CD4-positive, alpha-beta T cell treated with Interleukin-10 for 1 hour (primary cell): ENCODE data around the gene PIEZO2.

Source experiments
- DNase-seq: peaks from one replicate; pipeline ENCODE4 v3.0.0-alpha.2; 2020

The PIEZO2 gene

GRCh38 chr18:10718809-10719208, 430.6 kb downstream of the PIEZO2 start:
- DNase-seq = no peak

GRCh38 chr18:10715791-10716190, 433.6 kb downstream of the PIEZO2 start:
- no peak for DNase-seq

- no peak for DNase-seq
These were observed 436.0 kb downstream of the PIEZO2 start for GRCh38 chr18:10713409-10713808.

- DNase-seq = no peak
These were observed 442.1 kb downstream of the PIEZO2 start for GRCh38 chr18:10707294-10707693.

GRCh38 chr18:10705786-10706185, 443.6 kb downstream of the PIEZO2 start:
- no peak for DNase-seq

GRCh38 chr18:10705291-10705690, 444.1 kb downstream of the PIEZO2 start:
- DNase-seq = no peak

GRCh38 chr18:10702206-10702605, 447.2 kb downstream of the PIEZO2 start:
- DNase-seq = no peak

- no peak for DNase-seq
These were observed 459.0 kb downstream of the PIEZO2 start for GRCh38 chr18:10690366-10690765.

- DNase-seq = no peak
These were observed 459.4 kb downstream of the PIEZO2 start for GRCh38 chr18:10690035-10690329.

- no peak for DNase-seq
These were observed 459.9 kb downstream of the PIEZO2 start for GRCh38 chr18:10689236-10690034.

- DNase-seq = no peak
These were observed 460.6 kb downstream of the PIEZO2 start for GRCh38 chr18:10688766-10689165.

- no peak for DNase-seq
These were observed 462.0 kb downstream of the PIEZO2 start for GRCh38 chr18:10687161-10687925.

GRCh38 chr18:10686308-10686707, 463.1 kb downstream of the PIEZO2 start:
- DNase-seq = no peak

GRCh38 chr18:10685484-10685883, 463.9 kb downstream of the PIEZO2 start:
- no peak for DNase-seq

- no peak for DNase-seq
These were observed 467.0 kb downstream of the PIEZO2 start for GRCh38 chr18:10682368-10682714.

- no peak for DNase-seq
These were observed 467.6 kb downstream of the PIEZO2 start for GRCh38 chr18:10681581-10682367.

GRCh38 chr18:10680271-10680596, 469.1 kb downstream of the PIEZO2 start:
- DNase-seq = no peak

GRCh38 chr18:10679557-10680270, 469.7 kb downstream of the PIEZO2 start:
- no peak for DNase-seq

GRCh38 chr18:10671441-10671840, 477.9 kb downstream of the PIEZO2 start:
- DNase-seq = no peak

- DNase-seq = no peak
These were observed 478.5 kb downstream of the PIEZO2 start for GRCh38 chr18:10670856-10671255.

- DNase-seq = no peak
These were observed 479.8 kb downstream of the PIEZO2 start for GRCh38 chr18:10669441-10670100.

GRCh38 chr18:10663750-10664149, 485.6 kb downstream of the PIEZO2 start:
- DNase-seq = no peak

GRCh38 chr18:10661317-10661716, 488.1 kb downstream of the PIEZO2 start:
- DNase-seq = no peak
